ENCODE data around the gene NUP107.

GRCh38 chr12:68784015-68784414, 97.2 kb downstream of the NUP107 start:
- TF ChIP-seq CTCF (IDR thresholded peaks at IDR 0.05) (no peak), POLR2A (IDR thresholded peaks at IDR 0.05) (no peak), EP300 (IDR thresholded peaks at IDR 0.05) (no peak)

Measured in ovary (tissue), 3 donors.